HG03039 (cell line): ENCODE results near the gene RXFP3.
"Not testable (repeated sequence)": the region's sequence is repeated elsewhere in the genome, so short reads cannot be mapped to it uniquely, and the experiment has no call there.

Source experiments
- ATAC-seq: cut with Tn5 transposase; IDR thresholded peaks from one replicate; pipeline ENCODE4 v1.9.1; 2021; ENCODE audit warnings: mild to moderate bottlenecking, moderate library complexity; ENCODE audit not compliant: unreplicated experiment

RXFP3 gene

GRCh38 chr5:33934176-33934575, 2.0 kb upstream of the RXFP3 start:
- ATAC-seq = peak; percentile 28

- ATAC-seq = no peak
Measured at GRCh38 chr5:33936004-33936380, 194 bp upstream of the RXFP3 start.

- no peak for ATAC-seq
Measured at GRCh38 chr5:33937017-33937706, 976 bp downstream of the RXFP3 start.

GRCh38 chr5:33937707-33938506, 1.7 kb downstream of the RXFP3 start:
- ATAC-seq = no peak

- ATAC-seq = no peak
Measured at GRCh38 chr5:33938507-33938796, 2.3 kb downstream of the RXFP3 start.

GRCh38 chr5:33938881-33939280, 2.7 kb downstream of the RXFP3 start:
- ATAC-seq = no peak

GRCh38 chr5:33939556-33940262, 3.5 kb downstream of the RXFP3 start:
- no peak for ATAC-seq

- ATAC-seq = no peak
Measured at GRCh38 chr5:33941090-33941489, 4.9 kb downstream of the RXFP3 start.

- no peak for ATAC-seq
Measured at GRCh38 chr5:33944543-33945132, 8.5 kb downstream of the RXFP3 start.

- not testable (repeated sequence) for ATAC-seq
Measured at GRCh38 chr5:33952175-33952574, 16.0 kb downstream of the RXFP3 start.

GRCh38 chr5:33957577-33958150, 21.5 kb downstream of the RXFP3 start:
- ATAC-seq = no peak

- no peak for ATAC-seq
Measured at GRCh38 chr5:33958176-33958575, 22.0 kb downstream of the RXFP3 start.

GRCh38 chr5:33964132-33964700, 28.0 kb downstream of the RXFP3 start:
- ATAC-seq = no peak

- ATAC-seq = no peak
Measured at GRCh38 chr5:33966805-33967204, 30.6 kb downstream of the RXFP3 start.

GRCh38 chr5:33968211-33969005, 32.2 kb downstream of the RXFP3 start:
- ATAC-seq = no peak

- peak; percentile 64 for ATAC-seq
Measured at GRCh38 chr5:33969572-33970452, 33.6 kb downstream of the RXFP3 start.

GRCh38 chr5:33973271-33973670, 37.1 kb downstream of the RXFP3 start:
- no peak for ATAC-seq

- no peak for ATAC-seq
Measured at GRCh38 chr5:33975852-33976251, 39.7 kb downstream of the RXFP3 start.

- no peak for ATAC-seq
Measured at GRCh38 chr5:33976307-33976706, 40.1 kb downstream of the RXFP3 start.
